ENCODE measurements around the gene HDAC9.

The HDAC9 gene

DNA sequence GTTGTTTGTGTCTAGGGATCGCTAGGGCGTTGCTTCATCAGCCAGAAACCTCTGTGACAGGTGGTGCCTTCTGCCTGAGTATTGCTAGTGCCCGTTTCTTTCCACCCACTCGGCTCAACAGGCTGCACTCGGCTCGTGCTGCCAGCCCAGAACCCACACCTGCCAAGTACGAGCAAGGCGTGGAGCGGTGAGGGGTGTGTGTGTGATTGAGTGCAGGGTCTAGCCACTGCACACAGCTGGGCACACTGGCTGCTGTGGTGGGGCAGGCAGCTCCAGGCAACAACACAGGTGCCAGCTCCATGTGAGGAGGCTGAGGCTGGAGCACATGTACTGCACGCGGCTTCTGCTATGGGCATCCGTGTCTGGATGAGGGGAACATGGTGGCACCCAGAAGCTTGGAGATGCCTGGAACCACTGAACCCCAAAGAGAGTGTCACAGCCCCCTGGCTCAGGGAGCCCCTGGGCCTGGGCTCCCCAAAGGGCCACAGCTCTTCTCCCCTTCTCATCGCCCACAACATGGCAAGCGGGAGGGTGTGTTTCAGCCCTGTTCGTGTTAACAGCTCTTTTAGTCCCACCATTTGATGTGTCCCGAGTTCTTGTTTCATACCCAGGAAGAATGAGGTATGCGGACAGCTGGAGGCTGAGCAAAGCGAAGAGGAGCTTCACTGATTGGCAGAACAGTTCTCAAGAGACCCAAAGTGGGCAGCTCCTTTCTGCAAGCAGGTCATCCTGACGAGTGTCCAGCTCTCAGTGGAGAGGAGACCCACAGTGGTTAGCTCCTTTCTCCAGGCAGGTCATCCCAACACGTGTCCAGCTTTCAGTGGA is 78.1 kb downstream of the HDAC9 start:
- TF ChIP-seq, protein P1, sequence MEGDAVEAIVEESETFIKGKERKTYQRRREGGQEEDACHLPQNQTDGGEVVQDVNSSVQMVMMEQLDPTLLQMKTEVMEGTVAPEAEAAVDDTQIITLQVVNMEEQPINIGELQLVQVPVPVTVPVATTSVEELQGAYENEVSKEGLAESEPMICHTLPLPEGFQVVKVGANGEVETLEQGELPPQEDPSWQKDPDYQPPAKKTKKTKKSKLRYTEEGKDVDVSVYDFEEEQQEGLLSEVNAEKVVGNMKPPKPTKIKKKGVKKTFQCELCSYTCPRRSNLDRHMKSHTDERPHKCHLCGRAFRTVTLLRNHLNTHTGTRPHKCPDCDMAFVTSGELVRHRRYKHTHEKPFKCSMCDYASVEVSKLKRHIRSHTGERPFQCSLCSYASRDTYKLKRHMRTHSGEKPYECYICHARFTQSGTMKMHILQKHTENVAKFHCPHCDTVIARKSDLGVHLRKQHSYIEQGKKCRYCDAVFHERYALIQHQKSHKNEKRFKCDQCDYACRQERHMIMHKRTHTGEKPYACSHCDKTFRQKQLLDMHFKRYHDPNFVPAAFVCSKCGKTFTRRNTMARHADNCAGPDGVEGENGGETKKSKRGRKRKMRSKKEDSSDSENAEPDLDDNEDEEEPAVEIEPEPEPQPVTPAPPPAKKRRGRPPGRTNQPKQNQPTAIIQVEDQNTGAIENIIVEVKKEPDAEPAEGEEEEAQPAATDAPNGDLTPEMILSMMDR (IDR thresholded peaks at IDR 0.05; ENCODE audit: low read depth, low read length), result no peak
- H3K4me3 ChIP-seq (ENCODE audit: low read depth, low read length), result no peak overlapping the region

DNA sequence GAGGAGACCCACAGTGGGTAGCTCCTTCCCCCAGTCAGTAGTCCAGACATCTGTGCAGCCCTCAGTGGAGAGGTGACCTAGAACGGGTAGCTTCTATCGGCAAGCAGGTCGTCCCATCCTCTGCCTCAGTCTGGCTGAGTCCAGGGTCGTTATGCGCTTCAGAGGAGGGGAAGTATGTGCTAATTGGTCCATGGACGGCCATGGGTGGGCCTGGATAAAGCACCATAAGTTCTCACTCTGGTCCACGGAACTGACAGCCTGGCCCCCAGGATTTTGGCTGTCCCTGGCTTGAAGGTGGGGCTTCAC is 78.6 kb downstream of the HDAC9 start:
- no peak overlapping the region for H3K4me3 ChIP-seq (ENCODE audit: low read depth, low read length)
- TF ChIP-seq, protein P1 (IDR thresholded peaks at IDR 0.05; ENCODE audit: low read depth, low read length), result no peak

DNA sequence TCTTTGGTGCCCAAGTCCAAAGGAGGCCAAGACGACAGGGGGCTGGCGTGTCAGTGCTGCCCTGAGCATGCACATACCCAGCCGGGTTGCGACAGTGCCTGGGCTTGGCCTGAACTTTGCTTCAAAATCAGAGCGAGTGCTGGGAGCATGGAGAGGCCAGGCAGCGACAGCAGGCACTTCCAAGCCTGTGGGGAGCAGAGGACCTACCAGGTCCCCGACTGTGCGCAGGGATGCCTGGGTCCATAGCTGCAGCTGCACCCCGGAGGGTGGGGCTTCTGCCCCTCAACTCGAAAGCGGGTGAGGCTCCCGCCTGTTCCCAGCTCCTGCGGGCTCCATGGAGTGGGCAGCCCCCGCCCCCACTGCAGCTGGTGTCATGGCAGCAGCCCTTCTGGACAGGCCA is 79.1 kb downstream of the HDAC9 start:
- TF ChIP-seq, protein P1 (IDR thresholded peaks at IDR 0.05; ENCODE audit: low read depth, low read length), result no peak
- H3K4me3 ChIP-seq (ENCODE audit: low read depth, low read length), result no peak overlapping the region

DNA sequence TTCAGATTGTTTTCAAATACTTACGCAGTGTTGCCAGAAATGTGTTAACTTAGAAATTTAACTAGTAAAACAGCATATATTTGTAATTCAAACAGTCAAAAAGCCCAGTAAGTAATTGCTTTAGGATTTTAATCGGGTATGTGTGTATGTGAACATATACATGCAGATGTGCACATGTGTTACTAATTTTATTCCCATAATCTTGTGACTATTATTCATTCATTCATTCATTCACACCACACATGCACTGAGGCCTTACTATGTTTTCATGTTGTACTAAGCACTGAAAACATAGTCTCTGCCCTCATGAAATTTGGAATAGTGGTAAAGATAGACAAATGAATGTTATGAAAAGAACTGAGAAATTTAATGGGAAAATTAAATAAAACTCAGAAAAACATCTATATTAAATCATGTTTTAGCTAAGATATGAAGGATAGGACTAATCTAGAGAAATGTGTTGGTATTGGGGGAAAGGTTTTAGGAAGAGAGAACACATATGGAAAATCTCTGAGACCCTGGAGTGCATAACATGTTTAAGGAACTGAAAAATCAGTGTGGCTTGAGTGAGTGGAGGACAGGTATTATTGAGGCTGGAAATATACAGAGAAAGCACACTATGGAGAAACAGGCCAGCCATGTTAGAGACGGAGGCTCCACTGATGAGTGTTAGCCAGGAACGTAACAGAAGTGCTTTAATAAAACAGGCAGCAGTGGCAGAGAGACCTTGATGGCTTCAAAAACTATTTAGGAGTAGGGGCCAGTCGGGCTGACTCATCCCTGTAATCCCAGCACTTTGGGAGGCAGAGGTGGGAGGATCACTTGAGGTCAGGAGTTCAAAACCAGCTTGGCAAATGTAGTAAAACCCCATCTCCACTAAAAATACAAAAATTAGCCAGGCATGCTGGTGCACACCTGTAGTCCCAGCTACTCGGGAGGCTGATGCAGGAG is 80.3 kb downstream of the HDAC9 start:
- no peak overlapping the region for H3K4me3 ChIP-seq (ENCODE audit: low read depth, low read length)
- TF ChIP-seq, protein P1 (IDR thresholded peaks at IDR 0.05; ENCODE audit: low read depth, low read length), result no peak

DNA sequence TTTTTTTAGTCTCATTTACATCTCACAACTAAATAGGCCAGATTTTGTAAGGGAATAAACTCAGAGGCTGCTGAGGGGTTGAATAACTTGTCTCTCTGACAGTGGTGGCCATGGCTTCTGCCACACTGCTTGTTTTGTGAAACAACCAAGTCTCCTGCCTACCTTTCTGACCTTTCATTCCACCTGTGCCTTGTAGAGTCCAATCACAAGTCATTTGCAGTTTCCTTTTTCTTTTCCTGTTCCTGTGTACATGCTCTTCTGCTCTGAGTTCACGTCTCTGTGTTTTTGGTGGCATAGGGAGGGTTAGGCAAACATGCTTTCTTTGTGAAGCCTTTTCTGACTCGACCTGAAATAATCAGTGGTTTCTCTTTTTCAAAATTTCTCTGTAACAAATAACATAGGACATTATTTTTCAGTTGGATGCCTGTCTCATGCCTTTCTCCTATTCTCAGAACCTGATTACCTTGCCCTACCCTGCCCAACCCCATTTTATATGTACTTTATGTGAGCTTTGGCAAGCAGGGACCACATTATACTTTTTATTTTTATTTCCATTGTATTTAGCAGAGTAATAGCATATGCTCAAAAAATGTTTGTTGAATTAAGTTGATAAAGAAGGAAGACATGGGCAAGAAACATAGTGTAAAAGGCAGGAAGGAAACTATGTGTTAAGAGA is 81.7 kb downstream of the HDAC9 start:
- no peak overlapping the region for H3K4me3 ChIP-seq (ENCODE audit: low read depth, low read length)
- TF ChIP-seq, protein P1 (IDR thresholded peaks at IDR 0.05; ENCODE audit: low read depth, low read length), result no peak

DNA sequence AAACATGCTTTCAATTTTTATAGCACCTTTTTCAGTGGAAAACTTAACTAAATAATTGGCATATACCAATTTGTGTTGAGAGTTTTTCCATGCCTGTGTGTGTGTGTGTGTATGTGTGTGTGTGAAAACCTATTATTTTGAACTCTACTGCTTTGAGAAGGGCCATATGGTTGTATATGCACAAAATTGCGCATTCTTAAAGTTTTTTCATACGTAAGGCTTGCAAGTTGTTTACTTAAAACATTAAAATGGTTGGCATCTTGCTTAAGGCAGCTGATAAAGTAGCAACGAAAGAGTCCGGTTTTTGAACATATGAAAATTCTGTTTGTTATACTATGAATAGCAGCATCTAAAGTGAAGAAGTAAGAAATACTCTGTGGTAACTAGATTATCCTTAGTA is 84.1 kb downstream of the HDAC9 start:
- TF ChIP-seq, protein P1 (IDR thresholded peaks at IDR 0.05; ENCODE audit: low read depth, low read length), result no peak
- no peak overlapping the region for H3K4me3 ChIP-seq (ENCODE audit: low read depth, low read length)
